Embryonic facial prominence (tissue), 1 donor: ENCODE measurements around the gene SLC25A13.

Experiments
- DNase-seq: peaks from one replicate; pipeline ENCODE4 v3.0.0-alpha.2; 2016; ENCODE audit errors: extremely low spot score

Gene SLC25A13

GRCh38 chr7:96203786-96204185 is 118.1 kb downstream of the SLC25A13 start:
- no peak for DNase-seq

- no peak for DNase-seq
Measured at GRCh38 chr7:96202102-96202501, 119.8 kb downstream of the SLC25A13 start.

GRCh38 chr7:96200740-96201139 is 121.2 kb downstream of the SLC25A13 start:
- DNase-seq = no peak

- no peak for DNase-seq
Measured at GRCh38 chr7:96199421-96199820, 122.5 kb downstream of the SLC25A13 start.

GRCh38 chr7:96198047-96198636 is 123.8 kb downstream of the SLC25A13 start:
- DNase-seq = no peak

GRCh38 chr7:96196676-96197075 is 125.2 kb downstream of the SLC25A13 start:
- no peak for DNase-seq

GRCh38 chr7:96189129-96189820 is 132.6 kb downstream of the SLC25A13 start:
- peak; percentile 44 for DNase-seq

GRCh38 chr7:96188591-96188991 is 133.3 kb downstream of the SLC25A13 start:
- DNase-seq = peak; percentile 41

- DNase-seq = no peak
Measured at GRCh38 chr7:96188174-96188581, 133.7 kb downstream of the SLC25A13 start.

- DNase-seq = no peak
Measured at GRCh38 chr7:96187735-96188134, 134.2 kb downstream of the SLC25A13 start.

GRCh38 chr7:96184783-96185182 is 137.1 kb downstream of the SLC25A13 start:
- no peak for DNase-seq

GRCh38 chr7:96183163-96183670 is 138.7 kb downstream of the SLC25A13 start:
- DNase-seq = no peak

- DNase-seq = no peak
Measured at GRCh38 chr7:96182424-96183158, 139.3 kb downstream of the SLC25A13 start.

GRCh38 chr7:96181174-96181573 is 140.7 kb downstream of the SLC25A13 start:
- no peak for DNase-seq

GRCh38 chr7:96179837-96180236 is 142.1 kb downstream of the SLC25A13 start:
- no peak for DNase-seq

- DNase-seq = no peak
Measured at GRCh38 chr7:96179341-96179740, 142.6 kb downstream of the SLC25A13 start.

GRCh38 chr7:96178581-96178980 is 143.3 kb downstream of the SLC25A13 start:
- DNase-seq = no peak

GRCh38 chr7:96177353-96177752 is 144.5 kb downstream of the SLC25A13 start:
- DNase-seq = no peak

- DNase-seq = no peak
Measured at GRCh38 chr7:96174812-96175211, 147.1 kb downstream of the SLC25A13 start.

- DNase-seq = no peak
Measured at GRCh38 chr7:96173781-96174180, 148.1 kb downstream of the SLC25A13 start.

GRCh38 chr7:96169439-96169838 is 152.5 kb downstream of the SLC25A13 start:
- DNase-seq = no peak

GRCh38 chr7:96167424-96167823 is 154.5 kb downstream of the SLC25A13 start:
- DNase-seq = no peak

- DNase-seq = no peak
Measured at GRCh38 chr7:96161897-96162296, 160.0 kb downstream of the SLC25A13 start.
